H9 (cell line): ENCODE measurements around the gene COL8A2. TPM values are rescaled to one million over a fixed set of nuclear protein-coding genes. Genes with fewer than 3 reads are reported as not detected.

ENCODE experiments used
- DNase-seq: peaks from one replicate; pipeline ENCODE4 v3.0.0-alpha.2; 2017
- H2AFZ ChIP-seq: one replicate; pipeline ENCODE4 v1.6.1; 2013; ENCODE audit warnings: mild to moderate bottlenecking, low read length, control low read depth, moderate library complexity
- H2AK5ac ChIP-seq: 2 replicates; pipeline ENCODE4 v1.6.1; 2013; ENCODE audit warnings: low read length, control low read depth, mixed read lengths; ENCODE audit not compliant: insufficient read length
- H2BK120ac ChIP-seq: one replicate; pipeline ENCODE4 v1.6.1; 2013; ENCODE audit warnings: low read depth, mild to moderate bottlenecking, low read length, control low read depth, inconsistent platforms; ENCODE audit not compliant: poor library complexity, severe bottlenecking
- H2BK12ac ChIP-seq: 2 replicates; pipeline ENCODE4 v1.6.1; 2013; ENCODE audit warnings: low read length, control low read depth, mixed read lengths, low read depth; ENCODE audit not compliant: insufficient read length
- H2BK15ac ChIP-seq: 2 replicates; pipeline ENCODE4 v1.6.1; 2013; ENCODE audit warnings: low read depth, low read length, control low read depth
- H2BK20ac ChIP-seq: one replicate; pipeline ENCODE4 v1.6.1; 2013; ENCODE audit warnings: low read depth, mild to moderate bottlenecking, low read length, control low read depth, inconsistent platforms; ENCODE audit not compliant: poor library complexity, severe bottlenecking
- H2BK5ac ChIP-seq: 2 replicates; pipeline ENCODE4 v1.6.1; 2013; ENCODE audit warnings: low read length, control low read depth, mixed read lengths; ENCODE audit not compliant: insufficient read length
- H3K14ac ChIP-seq: 2 replicates; pipeline ENCODE4 v1.6.1; 2013; ENCODE audit warnings: low read length, control low read depth; ENCODE audit not compliant: insufficient read depth
- H3K18ac ChIP-seq: 2 replicates; pipeline ENCODE4 v1.6.1; 2013; ENCODE audit warnings: low read depth, mild to moderate bottlenecking, mixed read lengths, low read length, control low read depth; ENCODE audit not compliant: insufficient read length
- H3K23ac ChIP-seq: 2 replicates; pipeline ENCODE4 v1.6.1; 2013; ENCODE audit warnings: low read length, control low read depth, mixed read lengths, low read depth; ENCODE audit not compliant: insufficient read length
- H3K23me2 ChIP-seq: 2 replicates; pipeline ENCODE4 v1.6.1; 2013; ENCODE audit warnings: low read depth, mild to moderate bottlenecking, mixed read lengths, low read length, control low read depth; ENCODE audit not compliant: insufficient read length, poor library complexity, severe bottlenecking
- H3K27ac ChIP-seq: 2 replicates; pipeline ENCODE4 v1.5.1; 2013; ENCODE audit warnings: low read length, control low read depth, mixed read lengths, low read depth; ENCODE audit not compliant: insufficient read length
- H3K27me3 ChIP-seq: 2 replicates; pipeline ENCODE4 v1.6.1; 2013; ENCODE audit warnings: low read length, control low read depth, inconsistent platforms; ENCODE audit not compliant: insufficient read depth
- H3K4ac ChIP-seq: 2 replicates; pipeline ENCODE4 v1.6.1; 2013; ENCODE audit warnings: low read depth, mild to moderate bottlenecking, control low read depth, inconsistent platforms, low read length, moderate library complexity
- H3K4me1 ChIP-seq: 2 replicates; pipeline ENCODE4 v1.6.1; 2013; ENCODE audit warnings: low read length, control low read depth, inconsistent platforms; ENCODE audit not compliant: insufficient read depth
- H3K4me2 ChIP-seq: 2 replicates; pipeline ENCODE4 v1.6.1; 2013; ENCODE audit warnings: low read length, control low read depth, mixed read lengths; ENCODE audit not compliant: insufficient read length, insufficient read depth
- H3K56ac ChIP-seq: 2 replicates; pipeline ENCODE4 v1.6.1; 2013; ENCODE audit warnings: low read depth, mild to moderate bottlenecking, mixed read lengths, low read length, control low read depth; ENCODE audit not compliant: insufficient read length
- H3K79me1 ChIP-seq: 2 replicates; pipeline ENCODE4 v1.6.1; 2013; ENCODE audit warnings: low read depth, mild to moderate bottlenecking, moderate library complexity, low read length, control low read depth, inconsistent platforms; ENCODE audit not compliant: insufficient read depth, poor library complexity, severe bottlenecking
- H3K79me2 ChIP-seq: 2 replicates; pipeline ENCODE4 v1.6.1; 2013; ENCODE audit warnings: low read length, control low read depth, inconsistent platforms; ENCODE audit not compliant: insufficient read depth
- H3K9ac ChIP-seq: 2 replicates; pipeline ENCODE4 v1.6.1; 2013; ENCODE audit warnings: low read length, control low read depth, mixed read lengths; ENCODE audit not compliant: insufficient read length; ENCODE audit errors: extremely low read depth
- H3K9me3 ChIP-seq: one replicate; pipeline ENCODE4 v1.6.1; 2013; ENCODE audit warnings: low read depth, low read length, inconsistent platforms; ENCODE audit not compliant: control insufficient read depth
- H3T11ph ChIP-seq: one replicate; pipeline ENCODE4 v1.6.1; 2013; ENCODE audit warnings: mild to moderate bottlenecking, low read length, control low read depth, inconsistent platforms
- H4K20me1 ChIP-seq: one replicate; pipeline ENCODE4 v1.6.1; 2013; ENCODE audit not compliant: control insufficient read depth, insufficient read length, insufficient read depth
- H4K5ac ChIP-seq: 2 replicates; pipeline ENCODE4 v1.6.1; 2013; ENCODE audit warnings: low read depth, mild to moderate bottlenecking, mixed read lengths, low read length, control low read depth; ENCODE audit not compliant: insufficient read length
- H4K8ac ChIP-seq: replicated peaks from 2 replicates; pipeline ENCODE4 v1.6.1; 2013; ENCODE audit warnings: low read length, control low read depth, mixed read lengths, low read depth; ENCODE audit not compliant: insufficient read length
- H4K91ac ChIP-seq: 2 replicates; pipeline ENCODE4 v1.6.1; 2013; ENCODE audit warnings: low read depth, mild to moderate bottlenecking, moderate library complexity, mixed read lengths, low read length, control low read depth; ENCODE audit not compliant: insufficient read length
- H3K27ac Mint-ChIP-seq, 3 experiments: 2 replicates in 2 of 3; 3 replicates in 1 of 3; pipeline ENCODE4 v1.8.0; 2020 to 2021; ENCODE audit warnings: mixed read lengths in 3 of 3, mild to moderate bottlenecking in 1 of 3, moderate library complexity in 1 of 3
- H3K27me3 Mint-ChIP-seq: 2 replicates; pipeline ENCODE4 v1.8.0; 2021; ENCODE audit warnings: low read depth, mild to moderate bottlenecking, moderate library complexity, mixed read lengths
- H3K36me3 Mint-ChIP-seq, 3 experiments: 2 replicates in 2 of 3; 3 replicates in 1 of 3; pipeline ENCODE4 v1.8.0; 2020 to 2021; ENCODE audit warnings: low read depth in 3 of 3, mixed read lengths in 3 of 3; ENCODE audit not compliant: insufficient read depth in 1 of 3
- H3K4me1 Mint-ChIP-seq, 2 experiments: 2 replicates each; pipeline ENCODE4 v1.8.0; 2020; ENCODE audit warnings: mixed read lengths in 2 of 2
- H3K4me3 Mint-ChIP-seq, 2 experiments: 2 replicates in 1 of 2; 3 replicates in 1 of 2; pipeline ENCODE4 v1.8.0; 2020 to 2021; ENCODE audit warnings: mild to moderate bottlenecking in 2 of 2, mixed read lengths in 2 of 2, moderate library complexity in 1 of 2
- H3K9me3 Mint-ChIP-seq, 2 experiments: 2 replicates in 1 of 2; 3 replicates in 1 of 2; pipeline ENCODE4 v1.8.0; 2020; ENCODE audit warnings: mild to moderate bottlenecking in 2 of 2, mixed read lengths in 2 of 2, moderate library complexity in 1 of 2
- total RNA-seq: library from RNA; stranded (reverse); gene quantifications from 2 replicates; pipeline ENCODE4 v1.2.1, GENCODE V29; 2021
- TF ChIP-seq, protein P1 (sequence below): fragments of 200-600 bp; sonication (generic); conservative IDR thresholded peaks from 3 replicates; pipeline ENCODE4 v1.8.0; 2021; ENCODE audit warnings: antibody characterized with exemption, mild to moderate bottlenecking

The COL8A2 gene
- total RNA-seq, 1 experiment from 2014 or later: 1.5 TPM

DNA sequence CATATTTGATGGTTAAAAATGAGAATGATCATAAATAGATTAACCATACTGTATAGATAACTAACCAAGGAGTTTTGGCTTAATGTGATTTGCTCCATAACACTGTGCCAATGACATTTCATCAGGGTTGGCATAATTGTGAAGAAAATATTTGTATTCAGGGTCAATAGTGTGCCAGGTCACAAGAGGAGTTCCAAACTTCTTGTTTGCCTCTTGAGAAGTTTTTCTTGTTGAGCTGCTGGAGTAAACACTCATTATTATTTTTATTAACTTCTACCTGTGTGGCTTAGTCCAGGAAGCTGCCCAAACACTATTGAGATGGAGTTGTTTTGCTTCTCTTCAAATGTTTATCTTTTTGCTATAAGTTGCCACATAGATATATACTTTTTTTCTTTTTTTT is 38.4 kb upstream of the COL8A2 start:
- Histone ChIP-seq H3K14ac (no peak overlapping the region), H3K4me2 (no peak overlapping the region), H4K20me1 (no peaks in the 10 kb centered on the region), H3K79me1 (peaks cover 3% of the 10 kb centered on the region), H2AFZ (no peak overlapping the region), H2AK5ac (no peak overlapping the region), H4K91ac (no peak overlapping the region), H3K27ac (no peak overlapping the region), H3K23ac (no peak overlapping the region), H4K5ac (no peak overlapping the region), H2BK20ac (no peak overlapping the region), H3K27me3 (no peaks in the 10 kb centered on the region), H3K9me3 (no peaks in the 10 kb centered on the region), H3K4ac (no peak overlapping the region), H3K4me1 (no peaks in the 10 kb centered on the region), H2BK120ac (no peak overlapping the region), H3K79me2 (peaks cover 7% of the 10 kb centered on the region; the same call in 1 of the 2 replicates), H3K56ac (no peak overlapping the region), H2BK5ac (no peak overlapping the region), H3K18ac (no peak overlapping the region), H2BK12ac (no peak overlapping the region), H3T11ph (no peak overlapping the region), H3K23me2 (no peaks in the 10 kb centered on the region), H3K9ac (no peak overlapping the region), H4K8ac (no peak overlapping the region), H2BK15ac (no peak overlapping the region)
- no peak for DNase-seq
- no peak overlapping the region for H3K27ac Mint-ChIP-seq
- peaks cover 0 to 2% (median 0%) of the 10 kb centered on the region in 3 experiments; a peak in 3 of 7 replicates for H3K36me3 Mint-ChIP-seq
- H3K4me1 Mint-ChIP-seq: peaks cover 18 to 24% of the 10 kb centered on the region in 2 experiments
- H3K27me3 Mint-ChIP-seq: no peaks in the 10 kb centered on the region
- TF ChIP-seq, protein P1, sequence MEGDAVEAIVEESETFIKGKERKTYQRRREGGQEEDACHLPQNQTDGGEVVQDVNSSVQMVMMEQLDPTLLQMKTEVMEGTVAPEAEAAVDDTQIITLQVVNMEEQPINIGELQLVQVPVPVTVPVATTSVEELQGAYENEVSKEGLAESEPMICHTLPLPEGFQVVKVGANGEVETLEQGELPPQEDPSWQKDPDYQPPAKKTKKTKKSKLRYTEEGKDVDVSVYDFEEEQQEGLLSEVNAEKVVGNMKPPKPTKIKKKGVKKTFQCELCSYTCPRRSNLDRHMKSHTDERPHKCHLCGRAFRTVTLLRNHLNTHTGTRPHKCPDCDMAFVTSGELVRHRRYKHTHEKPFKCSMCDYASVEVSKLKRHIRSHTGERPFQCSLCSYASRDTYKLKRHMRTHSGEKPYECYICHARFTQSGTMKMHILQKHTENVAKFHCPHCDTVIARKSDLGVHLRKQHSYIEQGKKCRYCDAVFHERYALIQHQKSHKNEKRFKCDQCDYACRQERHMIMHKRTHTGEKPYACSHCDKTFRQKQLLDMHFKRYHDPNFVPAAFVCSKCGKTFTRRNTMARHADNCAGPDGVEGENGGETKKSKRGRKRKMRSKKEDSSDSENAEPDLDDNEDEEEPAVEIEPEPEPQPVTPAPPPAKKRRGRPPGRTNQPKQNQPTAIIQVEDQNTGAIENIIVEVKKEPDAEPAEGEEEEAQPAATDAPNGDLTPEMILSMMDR: no peak
- H3K9me3 Mint-ChIP-seq: no peaks in the 10 kb centered on the region
- H3K4me3 Mint-ChIP-seq: no peak overlapping the region
